Fibroblast of lung (primary cell): ENCODE data around the gene SPINK7. TPM values are rescaled to one million over a fixed set of nuclear protein-coding genes. Genes with fewer than 3 reads are reported as not detected.

Experiments
- DNase-seq, 2 donors: peaks; one replicate each; pipeline versions ENCODE4 v3.0.0 to v3.0.0-alpha.2; 2010; ENCODE audit warnings: low read depth in 2 of 2
- H2AFZ ChIP-seq: 2 replicates; pipeline ENCODE4 v1.5.1; 2012; ENCODE audit warnings: low read length, control low read depth, inconsistent platforms
- H3K27ac ChIP-seq: 2 replicates; pipeline ENCODE4 v1.5.1; 2011; ENCODE audit warnings: low read length, control low read depth; ENCODE audit not compliant: insufficient read depth
- H3K27me3 ChIP-seq: 2 replicates; pipeline ENCODE4 v1.5.1; 2011; ENCODE audit warnings: mild to moderate bottlenecking, low read length; ENCODE audit not compliant: control insufficient read depth, insufficient read depth
- H3K36me3 ChIP-seq: 2 replicates; pipeline ENCODE4 v1.5.1; 2011; ENCODE audit warnings: low read length; ENCODE audit not compliant: control insufficient read depth, insufficient read depth
- H3K4me1 ChIP-seq: 2 replicates; pipeline ENCODE4 v1.5.1; 2011; ENCODE audit warnings: low read length; ENCODE audit not compliant: control insufficient read depth, insufficient read depth; ENCODE audit errors: extremely low read depth
- H3K4me2 ChIP-seq: 2 replicates; pipeline ENCODE4 v1.5.1; 2011; ENCODE audit warnings: low read length, control low read depth; ENCODE audit not compliant: insufficient read depth; ENCODE audit errors: extremely low read depth
- H3K4me3 ChIP-seq, 4 experiments: fragments of 200-600 bp in 1 of 4; sonication (generic) in 1 of 4; replicated peaks in 1 of 4; 2 replicates each; pipeline ENCODE4 v1.5.1; 2011 to 2016; ENCODE audit warnings: low read length in 4 of 4, low read depth in 3 of 4, mild to moderate bottlenecking in 3 of 4, control low read depth in 2 of 4, inconsistent platforms in 1 of 4, mixed read lengths in 1 of 4; ENCODE audit not compliant: insufficient read depth in 1 of 4; ENCODE audit errors: control extremely low read depth in 1 of 4
- H3K79me2 ChIP-seq: 2 replicates; pipeline ENCODE4 v1.5.1; 2012; ENCODE audit warnings: mild to moderate bottlenecking, low read length, inconsistent platforms; ENCODE audit not compliant: control insufficient read depth, insufficient read depth
- H3K9ac ChIP-seq: 2 replicates; pipeline ENCODE4 v1.5.1; 2011; ENCODE audit warnings: mild to moderate bottlenecking, low read length, control low read depth; ENCODE audit not compliant: insufficient read depth
- H3K9me3 ChIP-seq: 2 replicates; pipeline ENCODE4 v1.5.1; 2012; ENCODE audit warnings: low read depth, low read length; ENCODE audit not compliant: control insufficient read depth, insufficient read depth
- H4K20me1 ChIP-seq: 2 replicates; pipeline ENCODE4 v1.5.1; 2011; ENCODE audit warnings: low read length; ENCODE audit not compliant: control insufficient read depth, insufficient read depth; ENCODE audit errors: extremely low read depth
- EZH2 ChIP-seq: IDR thresholded peaks from 2 replicates; pipeline ENCODE4 v1.5.1; 2012; ENCODE audit warnings: low read length, control low read depth, mild to moderate bottlenecking; ENCODE audit errors: missing control alignments
- polyA plus RNA-seq, 2 donors: library from polyadenylated mRNA; depleted of rRNA in 1 of 2; stranded (reverse) in 1 of 2; unstranded in 1 of 2; fragments of >200 nt; gene quantifications; 2 replicates each; pipeline ENCODE4 v1.2.1, GENCODE V29; 2011 to 2012; ENCODE audit warnings: missing spikeins in 1 of 2
- total RNA-seq: library from RNA; depleted of rRNA; stranded (reverse); fragments of >200 nt; gene quantifications from 2 replicates; pipeline ENCODE4 v1.2.1, GENCODE V29; 2014
- TF ChIP-seq, protein P1 (sequence below), 2 donors: IDR thresholded peaks in 1 of 2; conservative IDR thresholded peaks in 1 of 2; 1 replicate in 1 of 2; 2 replicates in 1 of 2; pipeline ENCODE4 v1.5.1; 2011 to 2012; ENCODE audit warnings: low read length in 2 of 2, control low read depth in 1 of 2, inconsistent platforms in 1 of 2, low read depth in 1 of 2, mild to moderate bottlenecking in 1 of 2

Gene SPINK7
- total and polyA plus RNA-seq, 2 donors (not counting 1 experiment from before 2014, with no cell fraction given) = not detected

DNA sequence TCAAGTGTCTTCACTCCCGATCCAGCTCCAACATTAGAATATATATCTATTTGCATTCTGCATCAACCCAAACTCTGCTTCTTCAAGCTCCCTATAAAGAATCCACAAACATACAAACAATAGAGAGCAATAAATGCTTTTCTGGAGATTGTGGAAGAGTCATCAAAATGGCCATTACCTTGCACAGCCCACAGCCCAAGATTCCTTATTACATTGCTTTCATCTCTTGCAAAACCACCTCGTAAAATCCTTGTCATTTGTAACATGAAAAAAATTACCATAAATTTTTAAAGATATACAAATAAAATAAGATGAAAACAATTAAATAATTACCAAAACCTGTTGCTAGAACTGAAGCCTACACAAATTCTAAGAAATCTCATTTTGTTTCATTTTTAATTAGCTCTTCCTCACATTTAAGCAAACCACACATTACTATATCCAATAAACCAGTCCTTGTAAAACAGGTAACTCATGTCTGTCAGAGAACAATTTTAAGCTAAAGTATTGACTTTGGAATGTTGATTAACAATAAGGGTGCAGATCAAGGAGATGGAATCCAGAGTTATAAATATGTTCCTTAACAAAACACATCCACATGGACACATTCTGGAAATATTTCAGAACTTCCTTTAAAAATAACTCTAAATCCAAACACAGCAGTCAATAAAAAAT, 30.3 kb downstream of the SPINK7 start:
- H3K4me1 ChIP-seq = no peaks in the 10 kb centered on the region
- H3K27ac ChIP-seq = no peak overlapping the region
- no peak overlapping the region for H2AFZ ChIP-seq
- no peak overlapping the region for H3K4me2 ChIP-seq
- H3K27me3 ChIP-seq = no peaks in the 10 kb centered on the region
- H3K36me3 ChIP-seq = no peaks in the 10 kb centered on the region
- no peaks in the 10 kb centered on the region for H4K20me1 ChIP-seq
- H3K79me2 ChIP-seq = no peaks in the 10 kb centered on the region
- no peaks in the 10 kb centered on the region for H3K9me3 ChIP-seq
- TF ChIP-seq EZH2 = no peak
- TF ChIP-seq, protein P1, sequence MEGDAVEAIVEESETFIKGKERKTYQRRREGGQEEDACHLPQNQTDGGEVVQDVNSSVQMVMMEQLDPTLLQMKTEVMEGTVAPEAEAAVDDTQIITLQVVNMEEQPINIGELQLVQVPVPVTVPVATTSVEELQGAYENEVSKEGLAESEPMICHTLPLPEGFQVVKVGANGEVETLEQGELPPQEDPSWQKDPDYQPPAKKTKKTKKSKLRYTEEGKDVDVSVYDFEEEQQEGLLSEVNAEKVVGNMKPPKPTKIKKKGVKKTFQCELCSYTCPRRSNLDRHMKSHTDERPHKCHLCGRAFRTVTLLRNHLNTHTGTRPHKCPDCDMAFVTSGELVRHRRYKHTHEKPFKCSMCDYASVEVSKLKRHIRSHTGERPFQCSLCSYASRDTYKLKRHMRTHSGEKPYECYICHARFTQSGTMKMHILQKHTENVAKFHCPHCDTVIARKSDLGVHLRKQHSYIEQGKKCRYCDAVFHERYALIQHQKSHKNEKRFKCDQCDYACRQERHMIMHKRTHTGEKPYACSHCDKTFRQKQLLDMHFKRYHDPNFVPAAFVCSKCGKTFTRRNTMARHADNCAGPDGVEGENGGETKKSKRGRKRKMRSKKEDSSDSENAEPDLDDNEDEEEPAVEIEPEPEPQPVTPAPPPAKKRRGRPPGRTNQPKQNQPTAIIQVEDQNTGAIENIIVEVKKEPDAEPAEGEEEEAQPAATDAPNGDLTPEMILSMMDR (conservative IDR thresholded peaks at IDR 0.05 in 1 of 2, IDR thresholded peaks at IDR 0.05 in 1 of 2; ENCODE audit: low read depth in 1 of 2, low read length in 2 of 2) = no peak
- no peak overlapping the region for H3K4me3 ChIP-seq
- DNase-seq = no peak
- no peak overlapping the region for H3K9ac ChIP-seq

DNA sequence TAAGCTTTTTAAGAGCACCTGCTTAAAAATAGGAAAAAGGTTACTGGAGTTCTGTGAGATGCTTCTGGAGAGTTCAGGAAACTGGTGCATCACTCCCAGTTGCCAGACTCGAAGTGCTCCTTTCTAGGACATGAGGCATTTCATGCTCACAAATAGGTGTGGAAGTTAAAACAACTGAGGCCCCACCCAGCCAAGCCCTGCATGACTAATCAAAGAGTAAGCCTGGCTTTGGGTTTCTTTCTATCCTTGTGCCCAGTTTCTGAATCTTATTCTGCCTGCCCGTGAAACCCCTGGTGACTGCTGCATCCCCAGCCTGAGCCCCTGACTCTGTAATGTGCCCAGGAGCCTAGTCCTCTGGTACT, 30.8 kb downstream of the SPINK7 start:
- H3K36me3 ChIP-seq = no peaks in the 10 kb centered on the region
- no peak overlapping the region for H3K4me3 ChIP-seq
- H4K20me1 ChIP-seq = no peaks in the 10 kb centered on the region
- H2AFZ ChIP-seq = no peak overlapping the region
- H3K79me2 ChIP-seq = no peaks in the 10 kb centered on the region
- H3K27me3 ChIP-seq = no peaks in the 10 kb centered on the region
- H3K4me2 ChIP-seq = no peak overlapping the region
- H3K9ac ChIP-seq = no peak overlapping the region
- TF ChIP-seq, protein P1 (conservative IDR thresholded peaks at IDR 0.05 in 1 of 2, IDR thresholded peaks at IDR 0.05 in 1 of 2; ENCODE audit: low read depth in 1 of 2, low read length in 2 of 2) = no peak
- TF ChIP-seq EZH2 = no peak
- DNase-seq = no peak
- H3K9me3 ChIP-seq = no peaks in the 10 kb centered on the region
- H3K27ac ChIP-seq = no peak overlapping the region
- H3K4me1 ChIP-seq = no peaks in the 10 kb centered on the region

DNA sequence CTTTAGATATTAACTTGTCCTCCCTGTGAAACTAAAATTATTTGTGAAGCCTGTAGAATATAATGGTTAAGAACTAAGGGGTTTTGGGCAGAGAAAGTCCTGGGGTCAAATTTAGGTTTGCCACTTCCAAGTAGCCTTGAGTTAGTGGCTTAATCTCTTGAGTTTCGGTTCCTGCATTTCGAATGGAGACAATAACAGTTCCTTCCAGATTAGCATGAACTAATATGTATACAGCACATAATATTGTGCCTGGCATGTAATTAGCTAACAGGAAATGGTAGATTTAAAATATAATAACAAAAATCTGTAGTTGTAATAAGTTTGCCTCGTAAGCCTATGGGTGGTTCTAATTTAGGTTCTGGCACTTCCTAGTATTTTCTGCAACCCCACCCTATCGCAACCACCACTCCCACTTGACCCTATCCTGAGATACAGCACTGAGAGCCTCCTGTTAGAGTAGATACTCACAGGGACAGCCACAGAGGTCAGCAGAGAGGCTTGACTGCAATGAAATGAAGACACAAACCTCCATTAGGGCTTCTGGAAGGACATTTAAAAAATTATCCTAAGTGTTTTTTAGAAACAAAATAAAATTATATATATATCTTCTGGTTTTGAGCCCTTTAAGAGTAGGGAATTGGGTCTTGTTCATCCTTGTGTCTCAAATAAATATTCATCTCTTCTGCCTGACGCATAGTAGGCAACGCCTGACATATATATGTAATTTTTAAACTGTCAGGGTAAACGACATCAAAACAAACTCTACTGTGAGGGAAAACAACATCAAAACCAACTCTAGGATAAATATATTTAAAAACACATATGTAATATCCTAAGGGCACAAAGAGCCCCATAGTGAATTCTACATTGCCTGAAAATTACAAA, 31.6 kb downstream of the SPINK7 start:
- H3K9me3 ChIP-seq = no peaks in the 10 kb centered on the region
- no peaks in the 10 kb centered on the region for H3K36me3 ChIP-seq
- no peak overlapping the region for H3K4me2 ChIP-seq
- no peak overlapping the region for H3K9ac ChIP-seq
- no peaks in the 10 kb centered on the region for H3K27me3 ChIP-seq
- H3K4me3 ChIP-seq = no peak overlapping the region
- TF ChIP-seq, protein P1 (conservative IDR thresholded peaks at IDR 0.05 in 1 of 2, IDR thresholded peaks at IDR 0.05 in 1 of 2; ENCODE audit: low read depth in 1 of 2, low read length in 2 of 2) = no peak
- no peak for TF ChIP-seq EZH2
- no peak overlapping the region for H2AFZ ChIP-seq
- no peaks in the 10 kb centered on the region for H4K20me1 ChIP-seq
- DNase-seq = no peak
- no peaks in the 10 kb centered on the region for H3K4me1 ChIP-seq
- no peak overlapping the region for H3K27ac ChIP-seq
- H3K79me2 ChIP-seq = no peaks in the 10 kb centered on the region
